ENCODE results near the gene ZNF202.
A peak's percentile ranks its signal among the peaks of the same experiment; 100 is the strongest.

Gene ZNF202

GRCh38 chr11:123695231-123695630 is 46.2 kb downstream of the ZNF202 start:
- DNase-seq (ENCODE audit: low spot score in 2 of 2): no peak
- H3K27me3 Mint-ChIP-seq: peaks cover 77% of the 10 kb centered on the region
- H3K27ac Mint-ChIP-seq (ENCODE audit: low read depth): no peak overlapping the region
- no peaks in the 10 kb centered on the region for H3K4me1 Mint-ChIP-seq
- ATAC-seq (replicated peaks; ENCODE audit: extremely low read depth, poor library complexity, severe bottlenecking): no peak
- H3K4me3 Mint-ChIP-seq: no peak overlapping the region
- no peaks in the 10 kb centered on the region for H3K9me3 Mint-ChIP-seq
- no peaks in the 10 kb centered on the region for H3K36me3 Mint-ChIP-seq (ENCODE audit: insufficient read depth)

- Mint-ChIP-seq H3K4me1 (no peaks in the 10 kb centered on the region), H3K36me3 (ENCODE audit: insufficient read depth) (no peaks in the 10 kb centered on the region), H3K27me3 (peaks cover 84% of the 10 kb centered on the region), H3K9me3 (no peaks in the 10 kb centered on the region), H3K4me3 (no peak overlapping the region), H3K27ac (ENCODE audit: low read depth) (no peak overlapping the region)
- no peak for ATAC-seq (replicated peaks; ENCODE audit: extremely low read depth, poor library complexity, severe bottlenecking)
- no peak for DNase-seq (ENCODE audit: low spot score in 2 of 2)
Measured at GRCh38 chr11:123694551-123694950, 46.9 kb downstream of the ZNF202 start.

DNA sequence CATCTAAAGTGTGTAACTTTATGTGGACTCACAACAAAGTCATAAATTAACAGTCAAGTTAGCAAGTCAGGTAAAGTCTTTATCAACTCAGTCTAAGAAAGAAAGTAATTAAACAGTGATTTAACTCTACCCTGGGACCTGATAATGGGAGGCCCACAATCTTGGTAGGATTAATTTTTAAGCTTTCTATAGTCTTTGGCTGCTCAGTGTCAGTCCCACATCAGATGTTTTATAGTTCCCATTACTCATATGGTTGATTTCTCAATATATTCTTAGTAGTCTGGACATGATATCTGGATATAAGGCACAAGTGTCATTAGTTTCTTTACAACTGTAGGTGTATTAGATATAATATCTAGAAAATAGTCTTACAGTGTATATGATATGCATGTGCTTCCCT is 48.5 kb downstream of the ZNF202 start:
- no peaks in the 10 kb centered on the region for H3K36me3 Mint-ChIP-seq (ENCODE audit: insufficient read depth)
- H3K9me3 Mint-ChIP-seq: no peaks in the 10 kb centered on the region
- no peaks in the 10 kb centered on the region for H3K4me1 Mint-ChIP-seq
- no peak overlapping the region for H3K4me3 Mint-ChIP-seq
- peaks cover 89% of the 10 kb centered on the region for H3K27me3 Mint-ChIP-seq
- ATAC-seq (replicated peaks; ENCODE audit: extremely low read depth, poor library complexity, severe bottlenecking) (no peak), DNase-seq (ENCODE audit: low spot score in 2 of 2) (no peak)
- no peak overlapping the region for H3K27ac Mint-ChIP-seq (ENCODE audit: low read depth)

DNA sequence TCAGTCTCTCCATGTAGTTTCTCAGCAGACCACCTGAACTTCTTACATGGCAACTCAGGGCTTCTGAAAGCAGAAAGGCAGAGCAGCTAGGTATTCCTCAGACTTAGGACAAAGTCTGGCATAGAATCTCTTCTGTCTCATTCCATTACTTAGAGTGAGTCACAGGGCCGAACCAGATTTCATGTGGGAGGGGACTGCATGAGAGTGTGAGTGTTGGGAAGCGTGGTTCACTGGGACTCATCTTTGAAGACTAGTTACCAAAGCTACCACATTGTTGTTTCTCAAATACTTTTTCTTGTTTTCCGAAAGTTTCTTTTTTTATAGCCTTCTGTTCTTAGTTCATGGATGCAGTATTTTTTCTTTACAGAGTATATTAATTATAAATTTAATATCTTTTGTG is 51.0 kb downstream of the ZNF202 start:
- no peak overlapping the region for H3K27ac Mint-ChIP-seq (ENCODE audit: low read depth)
- no peak for DNase-seq (ENCODE audit: low spot score in 2 of 2)
- H3K36me3 Mint-ChIP-seq (ENCODE audit: insufficient read depth): no peaks in the 10 kb centered on the region
- no peaks in the 10 kb centered on the region for H3K4me1 Mint-ChIP-seq
- no peak overlapping the region for H3K4me3 Mint-ChIP-seq
- peaks cover 78% of the 10 kb centered on the region for H3K27me3 Mint-ChIP-seq
- no peaks in the 10 kb centered on the region for H3K9me3 Mint-ChIP-seq
- no peak for ATAC-seq (replicated peaks; ENCODE audit: extremely low read depth, poor library complexity, severe bottlenecking)

GRCh38 chr11:123684601-123685000 is 56.9 kb downstream of the ZNF202 start:
- H3K27ac Mint-ChIP-seq (ENCODE audit: low read depth): no peak overlapping the region
- H3K4me1 Mint-ChIP-seq: no peaks in the 10 kb centered on the region
- H3K4me3 Mint-ChIP-seq: no peak overlapping the region
- peaks cover 56% of the 10 kb centered on the region for H3K27me3 Mint-ChIP-seq
- ATAC-seq (replicated peaks; ENCODE audit: extremely low read depth, poor library complexity, severe bottlenecking): no peak
- H3K36me3 Mint-ChIP-seq (ENCODE audit: insufficient read depth): no peaks in the 10 kb centered on the region
- DNase-seq (ENCODE audit: low spot score in 2 of 2): no peak
- H3K9me3 Mint-ChIP-seq: no peaks in the 10 kb centered on the region

DNA sequence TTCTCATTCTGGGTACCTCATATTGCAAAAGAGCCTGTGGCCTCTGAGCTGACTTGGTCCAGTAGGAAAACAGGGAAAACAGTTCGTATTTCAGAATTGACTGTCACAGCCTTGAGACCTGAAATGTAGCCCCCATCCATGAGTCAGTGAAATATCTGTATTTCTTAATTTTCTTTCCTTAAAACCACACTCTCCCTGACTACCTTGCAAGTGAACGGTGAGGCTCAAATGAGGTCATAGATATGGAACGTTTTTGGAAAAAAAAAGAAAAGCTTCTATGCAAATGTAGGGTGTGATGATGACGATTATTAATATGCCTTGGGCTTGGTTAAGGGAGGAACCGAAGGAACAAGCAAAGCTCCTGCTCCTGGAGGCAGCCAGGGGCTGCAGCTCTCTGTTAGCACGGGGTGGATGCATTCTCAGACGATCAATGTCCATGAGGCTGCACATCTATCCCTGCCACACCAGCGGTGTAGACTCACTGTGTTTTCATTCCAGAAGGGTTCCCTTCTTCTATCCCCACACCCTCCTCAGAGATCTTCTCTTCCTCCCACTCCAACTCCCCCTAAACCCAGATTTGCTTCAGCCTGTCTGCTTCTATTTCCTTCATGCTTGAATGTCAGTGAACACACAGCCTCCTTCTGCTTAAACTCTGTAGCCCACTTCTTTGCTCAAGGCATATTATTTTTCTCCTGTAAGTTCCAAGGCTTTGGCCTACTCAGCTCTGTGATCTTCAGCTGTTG is 57.9 kb downstream of the ZNF202 start:
- peaks cover 46% of the 10 kb centered on the region for H3K27me3 Mint-ChIP-seq
- no peak for DNase-seq (ENCODE audit: low spot score in 2 of 2)
- no peaks in the 10 kb centered on the region for H3K9me3 Mint-ChIP-seq
- H3K4me3 Mint-ChIP-seq: no peak overlapping the region
- H3K4me1 Mint-ChIP-seq: no peaks in the 10 kb centered on the region
- H3K36me3 Mint-ChIP-seq (ENCODE audit: insufficient read depth): no peaks in the 10 kb centered on the region
- ATAC-seq (replicated peaks; ENCODE audit: extremely low read depth, poor library complexity, severe bottlenecking): no peak
- no peak overlapping the region for H3K27ac Mint-ChIP-seq (ENCODE audit: low read depth)

DNA sequence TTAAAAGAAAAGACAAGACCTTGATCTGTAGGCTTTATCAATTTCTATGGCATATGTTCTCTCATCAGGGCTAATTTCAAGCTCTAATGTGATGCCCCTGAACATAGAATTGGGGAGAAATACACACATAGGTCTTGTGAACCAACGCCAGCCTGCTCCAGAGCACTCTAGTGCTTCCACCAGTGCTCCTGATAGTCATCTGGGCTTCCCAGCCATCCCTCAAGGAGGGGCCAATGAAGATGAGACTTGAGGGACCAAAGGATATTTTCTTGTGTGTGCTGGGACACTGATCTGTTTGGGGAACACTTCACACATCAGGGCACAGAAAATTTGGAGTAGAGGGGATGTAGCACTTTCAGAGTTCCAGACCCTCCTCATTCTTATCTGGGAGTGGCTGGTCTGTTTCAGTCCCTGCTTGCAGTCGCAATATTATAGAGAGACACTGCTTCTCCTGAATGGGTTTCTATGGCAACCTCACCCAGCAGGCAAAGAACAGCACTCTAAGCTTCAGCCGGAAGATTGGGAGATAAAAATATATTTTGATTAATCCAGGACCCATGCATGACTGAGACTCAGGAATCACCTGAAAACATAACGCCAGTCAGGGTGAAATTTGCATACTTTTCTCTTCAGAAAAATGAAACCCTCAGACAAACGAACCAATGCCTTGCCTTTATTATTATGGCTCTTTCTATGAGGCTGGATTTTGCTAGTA is 58.6 kb downstream of the ZNF202 start:
- Mint-ChIP-seq H3K27ac (ENCODE audit: low read depth) (no peak overlapping the region), H3K36me3 (ENCODE audit: insufficient read depth) (no peaks in the 10 kb centered on the region), H3K9me3 (no peaks in the 10 kb centered on the region), H3K4me3 (no peak overlapping the region), H3K27me3 (peaks cover 39% of the 10 kb centered on the region), H3K4me1 (no peaks in the 10 kb centered on the region)
- no peak for DNase-seq (ENCODE audit: low spot score in 2 of 2)
- ATAC-seq (replicated peaks; ENCODE audit: extremely low read depth, poor library complexity, severe bottlenecking): no peak

- Mint-ChIP-seq H3K27ac (ENCODE audit: low read depth) (no peak overlapping the region), H3K4me3 (no peak overlapping the region), H3K4me1 (no peaks in the 10 kb centered on the region), H3K36me3 (ENCODE audit: insufficient read depth) (no peaks in the 10 kb centered on the region), H3K27me3 (peaks cover 33% of the 10 kb centered on the region), H3K9me3 (no peaks in the 10 kb centered on the region)
- ATAC-seq (replicated peaks; ENCODE audit: extremely low read depth, poor library complexity, severe bottlenecking) (peak; percentile 64), DNase-seq (ENCODE audit: low spot score in 2 of 2) (no peak)
Measured at GRCh38 chr11:123681030-123681429, 60.4 kb downstream of the ZNF202 start.

DNA sequence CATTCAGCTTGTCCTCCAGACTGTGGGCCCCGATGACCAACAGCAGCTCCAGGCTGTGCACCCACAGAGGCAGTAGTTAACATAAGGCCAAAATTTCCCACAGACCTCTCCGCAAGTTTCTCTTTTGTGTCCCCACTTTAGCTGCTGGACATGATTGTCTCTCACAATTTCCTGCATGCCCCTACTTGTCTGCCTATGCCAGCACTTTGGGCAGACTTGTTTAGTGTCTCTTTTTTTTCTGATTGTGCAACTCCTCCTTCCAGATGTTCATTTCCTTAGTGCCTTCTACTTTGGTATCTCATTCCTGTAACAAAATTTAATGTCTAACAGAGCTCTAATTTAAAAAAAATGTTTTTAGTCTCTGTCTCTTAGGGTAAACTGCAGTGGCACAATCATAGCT is 63.2 kb downstream of the ZNF202 start:
- Mint-ChIP-seq H3K27me3 (peaks cover 40% of the 10 kb centered on the region), H3K4me1 (no peaks in the 10 kb centered on the region), H3K36me3 (ENCODE audit: insufficient read depth) (no peaks in the 10 kb centered on the region), H3K27ac (ENCODE audit: low read depth) (no peak overlapping the region), H3K4me3 (no peak overlapping the region), H3K9me3 (no peaks in the 10 kb centered on the region)
- ATAC-seq (replicated peaks; ENCODE audit: extremely low read depth, poor library complexity, severe bottlenecking): no peak
- no peak for DNase-seq (ENCODE audit: low spot score in 2 of 2)

DNA sequence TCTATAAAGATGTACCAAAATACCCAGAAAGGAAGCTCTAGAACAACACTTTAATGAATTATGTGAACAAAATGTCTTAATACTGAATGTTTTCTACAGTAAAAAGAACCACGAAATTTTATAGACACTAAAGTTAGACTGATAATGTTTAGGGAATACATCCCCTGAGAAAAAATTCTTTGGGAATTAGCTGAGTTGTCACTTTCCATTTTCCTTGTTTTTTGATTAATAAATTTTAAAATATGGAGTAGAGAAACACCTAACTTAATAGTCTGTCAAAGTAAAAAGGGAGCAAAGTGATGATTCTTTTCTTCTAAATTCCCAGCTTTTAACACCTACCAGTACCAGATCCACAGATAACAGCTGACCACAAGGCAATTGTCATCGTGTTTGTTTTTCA is 64.0 kb downstream of the ZNF202 start:
- Mint-ChIP-seq H3K27me3 (peaks cover 39% of the 10 kb centered on the region), H3K36me3 (ENCODE audit: insufficient read depth) (no peaks in the 10 kb centered on the region)

GRCh38 chr11:123674297-123674696 is 67.2 kb downstream of the ZNF202 start:
- no peak for DNase-seq (ENCODE audit: low spot score in 2 of 2)
- no peak overlapping the region for H3K27ac Mint-ChIP-seq (ENCODE audit: low read depth)
- no peaks in the 10 kb centered on the region for H3K36me3 Mint-ChIP-seq (ENCODE audit: insufficient read depth)
- H3K4me3 Mint-ChIP-seq: no peak overlapping the region
- H3K9me3 Mint-ChIP-seq: no peaks in the 10 kb centered on the region
- H3K4me1 Mint-ChIP-seq: no peaks in the 10 kb centered on the region
- ATAC-seq (replicated peaks; ENCODE audit: extremely low read depth, poor library complexity, severe bottlenecking): no peak
- peaks cover 26% of the 10 kb centered on the region for H3K27me3 Mint-ChIP-seq

More for the DNA sequence above, 64.0 kb downstream of the ZNF202 start:
- H3K27ac Mint-ChIP-seq (ENCODE audit: low read depth): no peak overlapping the region
- no peaks in the 10 kb centered on the region for H3K9me3 Mint-ChIP-seq
- DNase-seq (ENCODE audit: low spot score in 2 of 2) (no peak), ATAC-seq (replicated peaks; ENCODE audit: extremely low read depth, poor library complexity, severe bottlenecking) (no peak)
- H3K4me3 Mint-ChIP-seq: no peak overlapping the region
- no peaks in the 10 kb centered on the region for H3K4me1 Mint-ChIP-seq

Measured in central memory CD8-positive, alpha-beta T cell (primary cell).